ENCODE data around the gene SMC1A.
"Not testable (repeated sequence)": the region's sequence is repeated elsewhere in the genome, so short reads cannot be mapped to it uniquely, and the experiment has no call there.

The SMC1A gene

GRCh38 chrX:53422086-53422860 lies at the start of gene SMC1A:
TSS of gene SMC1A (minus strand) at chrX:53422654. CDS start at chrX:53422600, 54 bp downstream.
- in situ Hi-C loops (cut with HindIII; ENCODE audit: low sequenced_read_pairs): no loop called here

- in situ Hi-C loops (cut with HindIII; ENCODE audit: low sequenced_read_pairs): no loop called here
Measured at GRCh38 chrX:53471346-53471745, 48.9 kb upstream of the SMC1A start.

GRCh38 chrX:53468659-53469058 lies 46.2 kb upstream of the SMC1A start:
- in situ Hi-C loops (cut with HindIII; ENCODE audit: low sequenced_read_pairs): not testable (repeated sequence)

- in situ Hi-C loops (cut with HindIII; ENCODE audit: low sequenced_read_pairs): loop anchor here (5.0 kb wide), 1 partner anchor 51 kb away; no protein-coding TSS in a partner anchor
Measured at GRCh38 chrX:53458082-53458481, 35.6 kb upstream of the SMC1A start.

- in situ Hi-C loops (cut with HindIII; ENCODE audit: low sequenced_read_pairs): loop anchor here (5.0 kb wide), 1 partner anchor 49 kb away; no protein-coding TSS in a partner anchor
Measured at GRCh38 chrX:53456254-53456653, 33.8 kb upstream of the SMC1A start.

- in situ Hi-C loops (cut with HindIII; ENCODE audit: low sequenced_read_pairs): no loop called here
Measured at GRCh38 chrX:53452812-53453211, 30.4 kb upstream of the SMC1A start.

GRCh38 chrX:53449632-53450031 lies 27.2 kb upstream of the SMC1A start:
- in situ Hi-C loops (cut with HindIII; ENCODE audit: low sequenced_read_pairs): no loop called here

- in situ Hi-C loops (cut with HindIII; ENCODE audit: low sequenced_read_pairs): no loop called here
Measured at GRCh38 chrX:53447441-53447840, 25.0 kb upstream of the SMC1A start.

- in situ Hi-C loops (cut with HindIII; ENCODE audit: low sequenced_read_pairs): no loop called here
Measured at GRCh38 chrX:53445977-53446376, 23.5 kb upstream of the SMC1A start.

- in situ Hi-C loops (cut with HindIII; ENCODE audit: low sequenced_read_pairs): no loop called here
Measured at GRCh38 chrX:53442322-53442631, 19.8 kb upstream of the SMC1A start.

GRCh38 chrX:53441531-53442321 lies 19.3 kb upstream of the SMC1A start:
- in situ Hi-C loops (cut with HindIII; ENCODE audit: low sequenced_read_pairs): no loop called here

- in situ Hi-C loops (cut with HindIII; ENCODE audit: low sequenced_read_pairs): no loop called here
Measured at GRCh38 chrX:53440621-53441517, 18.4 kb upstream of the SMC1A start.

GRCh38 chrX:53440101-53440500 lies 17.6 kb upstream of the SMC1A start:
- in situ Hi-C loops (cut with HindIII; ENCODE audit: low sequenced_read_pairs): no loop called here

GRCh38 chrX:53438832-53439230 lies 16.4 kb upstream of the SMC1A start:
- in situ Hi-C loops (cut with HindIII; ENCODE audit: low sequenced_read_pairs): no loop called here

- in situ Hi-C loops (cut with HindIII; ENCODE audit: low sequenced_read_pairs): no loop called here
Measured at GRCh38 chrX:53438174-53438831, 15.8 kb upstream of the SMC1A start.

- in situ Hi-C loops (cut with HindIII; ENCODE audit: low sequenced_read_pairs): no loop called here
Measured at GRCh38 chrX:53437206-53437605, 14.8 kb upstream of the SMC1A start.

- in situ Hi-C loops (cut with HindIII; ENCODE audit: low sequenced_read_pairs): no loop called here
Measured at GRCh38 chrX:53435997-53436396, 13.5 kb upstream of the SMC1A start.

GRCh38 chrX:53433651-53434639 lies 11.5 kb upstream of the SMC1A start, which contains the start of gene HSD17B10:
TSS of gene HSD17B10 (minus strand) at chrX:53434370. CDS start at chrX:53434345, 25 bp downstream.
- in situ Hi-C loops (cut with HindIII; ENCODE audit: low sequenced_read_pairs): no loop called here

GRCh38 chrX:53430231-53430630 lies 7.8 kb upstream of the SMC1A start:
- in situ Hi-C loops (cut with HindIII; ENCODE audit: low sequenced_read_pairs): no loop called here

All from endothelial cell of hepatic sinusoid (primary cell).